Medulla oblongata (tissue), 1 donor: ENCODE results near the gene DLX6.

Source experiments
- DNase-seq: peaks from one replicate; pipeline ENCODE4 v3.0.0-alpha.2; 2015; ENCODE audit errors: extremely low spot score

DLX6 gene

GRCh38 chr7:97011104-97011503, 5.8 kb downstream of the DLX6 start:
- DNase-seq = no peak

DNA sequence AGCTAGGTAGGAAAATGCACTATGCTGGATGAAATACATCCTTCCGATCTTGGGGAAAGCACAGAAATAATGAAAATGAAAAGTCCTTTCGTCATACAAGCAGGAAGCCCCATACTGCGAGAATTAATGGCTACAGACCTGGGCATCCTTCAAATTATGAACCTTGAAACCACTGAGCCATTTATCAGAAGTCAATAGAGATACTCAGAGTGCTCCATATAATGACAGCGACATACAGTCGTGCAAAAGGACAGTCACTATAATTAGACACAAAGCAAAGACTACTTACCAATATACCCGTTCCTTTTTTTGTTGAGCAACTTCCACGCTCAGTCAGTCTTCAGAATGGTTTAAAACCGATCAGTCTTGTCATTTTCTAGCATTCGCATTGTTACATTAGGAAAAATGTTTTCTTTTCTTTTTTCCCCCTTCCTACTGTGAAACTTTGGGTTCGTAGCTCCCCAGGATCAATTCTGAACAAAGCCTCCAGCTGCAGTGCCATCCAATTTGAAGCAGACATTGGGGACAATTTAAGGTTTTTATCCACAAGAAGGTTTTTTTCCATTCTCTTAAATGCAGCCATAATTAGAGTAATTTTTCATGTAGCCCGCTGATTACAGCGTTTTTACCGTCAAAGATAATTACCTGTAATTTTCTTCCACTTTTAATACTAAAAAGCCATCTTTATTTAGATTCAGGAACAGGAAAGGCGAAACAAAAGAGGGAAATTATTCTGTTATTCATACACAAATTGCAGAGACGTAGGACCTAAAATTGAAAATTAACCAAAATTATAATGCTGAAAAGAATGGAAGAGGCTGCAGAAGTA, 6.4 kb downstream of the DLX6 start:
- DNase-seq = no peak

GRCh38 chr7:97012365-97013133, 7.2 kb downstream of the DLX6 start:
- no peak for DNase-seq

- DNase-seq = no peak
Measured at GRCh38 chr7:97013134-97013844, 7.9 kb downstream of the DLX6 start.

DNA sequence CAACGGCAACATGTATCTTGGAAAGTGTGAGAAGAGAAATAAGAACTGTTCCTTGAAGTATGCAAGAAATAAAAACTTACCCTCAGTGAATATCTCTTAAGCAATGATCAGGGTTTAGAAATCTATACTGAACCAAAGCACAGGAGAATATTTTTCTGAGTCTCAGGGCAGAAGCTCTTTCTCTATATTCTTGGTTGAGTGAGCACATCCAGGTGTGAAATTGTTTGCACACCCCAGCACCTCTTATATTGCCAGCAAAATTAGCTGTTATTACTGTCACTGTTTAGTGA, 8.4 kb downstream of the DLX6 start:
- DNase-seq = no peak

DNA sequence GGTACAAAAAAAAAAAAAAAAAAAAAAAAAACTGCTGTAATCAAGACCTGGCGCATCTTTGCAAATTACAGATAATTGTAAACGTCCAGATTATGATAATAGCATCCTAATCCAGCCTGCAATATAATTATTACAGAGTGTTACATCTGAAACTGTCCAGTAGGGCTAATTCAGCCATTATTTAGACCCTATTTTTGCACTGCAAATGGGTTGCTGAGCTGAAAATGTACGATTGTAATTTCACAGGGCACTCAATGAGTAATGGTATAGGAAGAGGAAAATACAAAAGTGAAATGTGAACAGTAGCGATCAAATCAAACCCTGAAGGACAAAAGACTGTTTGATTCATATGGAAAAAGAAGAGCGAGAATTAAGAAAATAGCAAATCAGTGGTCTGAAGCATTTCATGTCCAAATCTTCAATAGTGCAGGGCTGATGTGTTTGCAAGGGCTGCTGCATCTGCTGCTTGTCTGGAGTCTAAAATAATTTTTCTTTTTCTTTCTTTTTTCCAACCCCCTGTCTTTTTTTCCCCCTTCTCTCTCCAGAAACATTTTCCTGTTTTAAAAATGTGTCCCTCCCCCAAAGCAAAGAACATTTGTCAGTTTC, 8.9 kb downstream of the DLX6 start:
- DNase-seq = no peak

DNA sequence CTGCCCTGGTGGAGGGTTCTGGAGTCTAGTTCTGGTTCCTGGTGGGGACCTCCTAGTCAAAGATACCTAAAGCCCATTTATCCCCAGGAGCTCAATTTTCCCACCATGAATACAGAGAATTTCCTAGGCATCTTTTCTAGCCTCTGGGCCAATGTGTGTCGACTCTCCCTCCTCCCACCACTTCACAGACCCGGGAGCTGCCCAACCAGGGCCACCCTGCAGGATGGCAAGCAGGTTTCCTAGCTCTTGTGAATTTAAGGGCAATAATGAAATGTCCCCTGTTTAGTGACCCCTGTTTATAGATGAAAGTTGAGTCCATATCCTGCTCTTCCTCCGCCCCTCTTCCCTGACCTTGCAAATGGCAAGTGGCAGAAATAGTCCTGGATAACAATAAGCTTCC, 9.9 kb downstream of the DLX6 start:
- DNase-seq = no peak

DNA sequence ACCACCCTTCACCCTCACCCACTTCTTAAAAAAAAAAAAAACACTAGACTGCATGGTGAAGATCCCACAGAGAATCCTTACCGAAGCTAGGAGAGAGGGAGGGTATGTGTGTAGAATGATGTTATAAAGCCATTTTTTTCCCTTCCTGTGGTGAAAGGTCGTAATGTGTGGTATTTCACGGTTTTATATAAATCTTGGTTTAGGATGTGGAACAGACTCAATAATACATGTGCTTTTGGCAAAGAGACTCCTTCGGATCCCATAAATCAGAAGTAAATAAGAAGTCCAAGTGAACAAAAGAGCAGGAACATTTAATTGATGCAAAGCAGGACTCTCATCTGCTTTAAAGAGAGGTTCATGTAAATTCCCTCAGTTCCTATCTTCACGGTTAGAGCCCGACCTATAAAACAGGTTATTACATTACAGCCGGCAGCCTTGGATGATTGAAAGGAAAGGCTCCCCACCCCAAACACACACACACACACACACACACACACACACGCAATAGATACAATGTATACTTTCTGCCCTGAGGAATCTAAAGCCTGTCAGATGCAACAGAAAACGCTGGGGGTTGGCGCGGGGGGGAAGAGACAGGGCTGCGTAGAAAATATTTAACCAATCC, 10.5 kb downstream of the DLX6 start:
- no peak for DNase-seq

DNA sequence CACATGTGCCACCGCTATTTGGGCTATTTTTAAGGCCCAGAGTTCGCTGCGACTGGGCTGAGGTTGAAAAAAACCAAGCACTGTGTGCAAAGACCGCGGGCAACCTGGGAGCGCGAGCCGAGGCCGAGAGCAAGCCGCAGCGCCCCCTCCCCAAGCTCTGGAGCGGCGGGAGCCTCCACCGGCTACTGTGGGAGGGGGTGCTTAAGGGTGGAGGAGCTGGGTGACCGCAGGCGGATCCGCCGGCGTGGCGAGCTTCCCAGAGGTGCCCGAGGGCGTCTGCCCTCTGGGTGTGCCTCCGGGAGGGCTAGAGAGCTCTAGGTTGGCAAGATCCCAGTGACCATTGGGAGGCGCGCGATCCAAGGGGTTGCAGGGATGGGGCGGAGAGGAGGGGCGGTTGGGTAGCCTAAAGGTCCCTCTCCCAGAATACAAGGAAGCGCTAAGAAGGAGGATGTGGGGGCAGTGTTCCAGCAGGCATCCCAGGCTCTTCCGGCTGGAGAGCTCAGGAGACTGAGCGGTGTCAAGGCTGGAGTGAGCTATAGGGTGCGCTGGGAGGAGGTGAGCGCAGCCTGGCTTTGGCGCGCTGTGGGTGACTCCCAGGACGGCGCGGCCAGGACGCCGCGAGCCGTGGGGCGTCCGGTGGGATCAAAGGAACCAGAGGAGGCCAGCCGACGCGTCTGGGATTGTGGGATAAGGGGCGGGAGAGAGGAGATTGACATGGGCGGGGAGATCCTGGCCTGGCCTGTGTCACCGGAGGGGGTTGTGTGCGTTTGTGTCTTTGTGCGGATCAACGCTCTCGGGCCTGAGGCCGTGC, 11.2 kb downstream of the DLX6 start:
- DNase-seq = no peak

- no peak for DNase-seq
Measured at GRCh38 chr7:97017192-97018125, 12.1 kb downstream of the DLX6 start.

- no peak for DNase-seq
Measured at GRCh38 chr7:97018126-97018601, 12.8 kb downstream of the DLX6 start.

DNA sequence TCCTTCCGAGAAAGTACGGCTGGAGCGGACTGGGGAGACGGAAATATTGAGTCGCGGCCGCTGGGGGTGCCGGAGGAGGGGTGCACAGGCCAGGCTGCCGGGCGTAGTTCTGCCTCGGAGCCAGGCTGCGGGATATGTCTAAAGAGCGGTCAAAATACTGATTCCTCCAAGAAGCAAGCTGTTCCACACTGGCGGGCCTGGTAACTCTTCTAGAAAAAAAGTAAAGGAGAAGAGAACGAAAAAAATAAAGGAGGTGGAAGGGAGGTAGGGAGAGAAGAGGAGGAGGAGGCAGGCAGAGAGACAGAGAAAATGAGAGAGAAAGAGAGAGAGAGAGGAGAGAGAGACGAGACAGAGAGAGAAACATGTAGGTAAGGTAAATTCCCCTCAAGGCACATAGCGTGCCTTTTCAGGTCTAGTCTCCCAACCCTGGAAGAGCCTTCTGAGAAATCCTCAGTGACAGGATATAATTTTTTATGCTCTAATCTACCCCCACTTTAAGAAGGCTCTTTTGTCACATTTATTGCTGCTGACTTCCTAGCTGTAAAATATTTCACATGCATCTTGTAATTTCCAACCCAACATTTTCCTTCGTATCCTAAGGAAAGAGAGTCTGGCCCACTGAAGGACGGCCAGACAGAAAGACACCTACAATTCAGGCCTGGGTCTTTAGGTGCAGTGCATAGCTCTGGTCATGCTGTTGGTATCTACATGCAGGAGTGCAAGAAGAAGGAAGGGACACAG, 13.6 kb downstream of the DLX6 start:
- no peak for DNase-seq

- DNase-seq = no peak
Measured at GRCh38 chr7:97019710-97020225, 14.4 kb downstream of the DLX6 start.

GRCh38 chr7:97020601-97020995, 15.2 kb downstream of the DLX6 start:
- DNase-seq = no peak

DNA sequence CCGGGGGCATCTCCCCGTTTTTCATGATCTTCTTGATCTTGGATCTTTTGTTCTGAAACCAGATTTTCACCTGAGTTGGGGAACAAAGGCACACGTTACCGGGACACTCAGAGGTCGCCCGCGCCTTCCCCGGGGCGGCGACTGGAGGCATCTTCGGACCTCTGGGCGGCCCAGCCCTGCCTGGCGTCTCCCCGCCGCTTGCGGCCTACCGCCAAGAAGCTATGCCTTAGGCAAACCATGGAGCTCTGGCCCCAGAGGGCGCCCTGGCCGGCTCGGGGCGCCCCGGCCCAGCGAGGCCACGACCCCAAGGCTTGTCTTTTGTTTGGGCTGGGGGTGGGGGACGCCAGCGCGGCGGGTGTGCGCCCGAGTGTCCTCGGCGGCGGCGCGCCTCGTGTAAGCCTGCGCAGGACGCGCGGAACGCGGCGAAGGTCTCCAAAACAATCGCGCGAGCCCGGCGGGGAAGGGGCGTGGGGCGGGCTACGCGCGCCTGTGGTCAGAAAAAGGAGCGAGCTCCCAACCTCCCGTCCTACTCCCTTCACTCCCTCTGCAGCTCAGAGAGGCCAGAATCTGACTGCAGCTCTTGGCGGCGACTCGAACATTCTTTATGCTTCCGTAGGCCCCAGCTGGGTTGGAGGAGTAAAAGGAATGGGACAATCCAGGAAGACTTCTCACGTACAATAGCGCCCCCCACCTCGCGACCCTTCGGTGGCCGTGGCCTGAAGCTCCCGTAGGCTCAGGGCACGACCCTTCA, 15.8 kb downstream of the DLX6 start:
- DNase-seq = no peak

DNA sequence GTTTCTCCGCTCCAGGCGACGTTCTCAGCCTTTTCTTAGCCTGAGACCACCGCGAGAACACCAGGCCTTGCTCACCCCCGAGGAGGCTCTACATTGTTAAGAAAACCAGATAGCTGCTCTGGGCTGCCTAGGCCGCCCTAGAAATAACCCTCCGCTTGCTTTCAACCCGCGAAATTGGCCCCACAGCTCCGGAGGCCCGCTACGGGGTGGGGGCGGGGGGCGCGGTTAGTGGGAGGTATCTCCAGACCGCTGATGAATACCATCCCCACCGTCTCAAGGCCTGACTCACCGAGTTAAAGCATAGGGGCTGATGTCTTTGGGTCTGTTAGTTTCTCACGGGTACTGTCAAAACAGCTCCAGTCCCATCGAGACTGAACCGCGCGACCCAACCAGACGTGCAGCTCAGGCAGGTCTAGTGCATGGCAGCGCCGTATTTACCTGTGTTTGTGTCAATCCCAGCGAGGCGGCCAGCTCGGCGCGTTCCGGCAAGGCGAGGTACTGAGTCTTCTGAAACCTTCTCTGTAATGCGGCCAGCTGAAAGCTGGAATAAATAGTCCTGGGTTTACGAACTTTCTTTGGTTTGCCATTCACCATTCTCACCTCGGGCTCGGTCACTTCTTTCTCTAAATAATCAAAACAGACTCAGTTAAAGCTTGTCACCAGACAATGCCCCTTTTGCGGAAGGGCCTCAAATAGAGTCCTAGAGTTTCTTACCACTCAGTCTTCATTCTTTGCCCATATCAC, 16.6 kb downstream of the DLX6 start:
- DNase-seq = no peak
